H1 (cell line): ENCODE data around the gene CNDP1. TPM values are rescaled to one million over a fixed set of nuclear protein-coding genes. Genes with fewer than 3 reads are reported as not detected.

Experiments used
- CTCF ChIA-PET: fragments of 300-600 bp; sonication (Branson Sonifier 250); formaldehyde crosslinking; loops from one replicate; lab custom pipeline; 2021; ENCODE audit not compliant: partially characterized antibody; lab: Charles Lee
- POLR2A ChIA-PET: fragments of 300-600 bp; sonication (Branson Sonifier 250); formaldehyde crosslinking; loops from one replicate; lab custom pipeline; 2021; ENCODE audit warnings: inconsistent platforms; ENCODE audit not compliant: partially characterized antibody; lab: Charles Lee
- DNase-seq, 2 experiments: peaks; one replicate each; pipeline versions ENCODE4 v3.0.0 to v3.0.0-alpha.2; 2010 to 2022; ENCODE audit warnings: low spot score in 2 of 2, low read depth in 1 of 2, mixed read lengths in 1 of 2
- FAIRE-seq: peaks from 2 replicates; lab custom pipeline; 2011; peaks lifted over from hg19 to GRCh38; lab: Jason Lieb, UNC
- H2AFZ ChIP-seq: 2 replicates; pipeline ENCODE4 v1.8.1; 2012; ENCODE audit warnings: low read length, inconsistent platforms
- H2AK5ac ChIP-seq: 2 replicates; pipeline ENCODE4 v1.6.1; 2013; ENCODE audit warnings: low read depth, low read length
- H2BK120ac ChIP-seq: replicated peaks from 2 replicates; pipeline ENCODE3; 2013; ENCODE audit warnings: low read depth, low read length, inconsistent platforms
- H2BK12ac ChIP-seq: 2 replicates; pipeline ENCODE4 v1.6.1; 2013; ENCODE audit warnings: low read depth, low read length
- H2BK15ac ChIP-seq: 2 replicates; pipeline ENCODE4 v1.6.1; 2013; ENCODE audit warnings: low read length
- H2BK20ac ChIP-seq: 2 replicates; pipeline ENCODE4 v1.6.1; 2013; ENCODE audit warnings: low read length
- H2BK5ac ChIP-seq: 2 replicates; pipeline ENCODE4 v1.6.1; 2013; ENCODE audit warnings: low read depth, low read length
- H3K14ac ChIP-seq: 2 replicates; pipeline ENCODE4 v1.6.1; 2013; ENCODE audit warnings: inconsistent platforms; ENCODE audit not compliant: insufficient read length
- H3K18ac ChIP-seq: 2 replicates; pipeline ENCODE4 v1.6.1; 2013; ENCODE audit warnings: low read length; ENCODE audit errors: extremely low read depth
- H3K23ac ChIP-seq: 2 replicates; pipeline ENCODE4 v1.6.1; 2013; ENCODE audit warnings: inconsistent platforms; ENCODE audit not compliant: insufficient read length
- H3K23me2 ChIP-seq: 2 replicates; pipeline ENCODE4 v1.6.1; 2013; ENCODE audit warnings: low read depth, low read length
- H3K27ac ChIP-seq: 2 replicates; pipeline ENCODE4 v1.6.1; 2011; ENCODE audit warnings: low read depth, low read length, inconsistent platforms
- H3K27me3 ChIP-seq, 4 experiments: replicated peaks in 1 of 4; 1 replicate in 1 of 4; 2 replicates in 3 of 4; pipeline versions ENCODE4 v1.6.1 to v1.8.1; 2011 to 2013; ENCODE audit warnings: low read length in 3 of 4, mild to moderate bottlenecking in 3 of 4, inconsistent platforms in 2 of 4, mixed read lengths in 2 of 4, moderate library complexity in 1 of 4; ENCODE audit not compliant: control insufficient read depth in 3 of 4, insufficient read depth in 3 of 4; ENCODE audit errors: extremely low read depth in 1 of 4
- H3K36me3 ChIP-seq, 4 experiments: 2 replicates each; pipeline versions ENCODE4 v1.6.1 to v1.8.1; 2011 to 2013; ENCODE audit warnings: mild to moderate bottlenecking in 4 of 4, low read length in 3 of 4, moderate library complexity in 2 of 4, control low read depth in 1 of 4, inconsistent platforms in 1 of 4; ENCODE audit not compliant: insufficient read depth in 4 of 4, control insufficient read depth in 2 of 4
- H3K4ac ChIP-seq: replicated peaks from 2 replicates; pipeline ENCODE3; 2013; ENCODE audit warnings: low read length, low read depth, mixed read lengths, inconsistent platforms; ENCODE audit not compliant: insufficient read length
- H3K4me1 ChIP-seq, 4 experiments: replicated peaks in 1 of 4; 1 replicate in 1 of 4; 2 replicates in 3 of 4; pipeline versions ENCODE4 v1.6.1 to v1.8.1; 2011 to 2013; ENCODE audit warnings: low read length in 3 of 4, inconsistent platforms in 2 of 4, mixed read lengths in 1 of 4; ENCODE audit not compliant: insufficient read depth in 4 of 4, control insufficient read depth in 3 of 4
- H3K4me2 ChIP-seq, 2 experiments: 2 replicates each; pipeline versions ENCODE4 v1.6.1 to v1.8.1; 2011 to 2013; ENCODE audit warnings: low read depth in 2 of 2, low read length in 2 of 2, control low read depth in 1 of 2, inconsistent platforms in 1 of 2, mild to moderate bottlenecking in 1 of 2; ENCODE audit not compliant: insufficient read depth in 1 of 2
- H3K4me3 ChIP-seq, 4 experiments: fragments of 200-600, 300-600 bp in 1 of 4; sonication (generic), shearing (Covaris generic), sonication (Bioruptor Twin) in 1 of 4; 2 replicates each; pipeline versions ENCODE4 v1.5.1 to v1.8.1; 2011 to 2016; ENCODE audit warnings: low read length in 4 of 4, low read depth in 3 of 4, control low read depth in 2 of 4, inconsistent platforms in 2 of 4, mild to moderate bottlenecking in 2 of 4, mixed read lengths in 1 of 4, moderate library complexity in 1 of 4; ENCODE audit not compliant: insufficient read depth in 2 of 4; ENCODE audit errors: extremely low read depth in 1 of 4
- H3K56ac ChIP-seq: replicated peaks from 2 replicates; pipeline ENCODE3; 2013; ENCODE audit warnings: low read depth, mild to moderate bottlenecking, mixed read lengths, low read length, inconsistent platforms; ENCODE audit not compliant: insufficient read length
- H3K79me1 ChIP-seq: 2 replicates; pipeline ENCODE4 v1.6.1; 2013; ENCODE audit warnings: low read depth, low read length, control low read depth
- H3K79me2 ChIP-seq, 2 experiments: 2 replicates each; pipeline versions ENCODE4 v1.6.1 to v1.8.1; 2012 to 2013; ENCODE audit warnings: low read length in 2 of 2, mild to moderate bottlenecking in 2 of 2, inconsistent platforms in 1 of 2; ENCODE audit not compliant: insufficient read depth in 2 of 2, control insufficient read depth in 1 of 2
- H3K9ac ChIP-seq, 4 experiments: replicated peaks in 1 of 4; 1 replicate in 1 of 4; 2 replicates in 3 of 4; pipeline versions ENCODE4 v1.6.1 to v1.8.1; 2011 to 2013; ENCODE audit warnings: low read depth in 3 of 4, low read length in 3 of 4, control low read depth in 2 of 4, mild to moderate bottlenecking in 2 of 4, moderate library complexity in 2 of 4, inconsistent platforms in 1 of 4; ENCODE audit errors: extremely low read depth in 1 of 4
- H3K9me3 ChIP-seq, 2 experiments: 2 replicates each; pipeline versions ENCODE4 v1.6.1 to v1.8.1; 2012 to 2013; ENCODE audit warnings: mild to moderate bottlenecking in 2 of 2, moderate library complexity in 2 of 2, control low read depth in 1 of 2, inconsistent platforms in 1 of 2, low read depth in 1 of 2, low read length in 1 of 2, mixed read lengths in 1 of 2; ENCODE audit not compliant: insufficient read depth in 2 of 2
- H4K20me1 ChIP-seq, 2 experiments: replicated peaks in 1 of 2; 2 replicates each; pipeline versions ENCODE3 to v1.8.1; 2011 to 2013; ENCODE audit warnings: inconsistent platforms in 2 of 2, low read length in 2 of 2, mild to moderate bottlenecking in 1 of 2; ENCODE audit not compliant: insufficient read depth in 2 of 2, control insufficient read depth in 1 of 2
- H4K5ac ChIP-seq: 2 replicates; pipeline ENCODE4 v1.6.1; 2013; ENCODE audit warnings: low read length, low read depth, mixed read lengths, inconsistent platforms; ENCODE audit not compliant: insufficient read length
- H4K8ac ChIP-seq: 2 replicates; pipeline ENCODE4 v1.8.0; 2013; ENCODE audit warnings: mild to moderate bottlenecking, moderate library complexity, low read length, inconsistent platforms; ENCODE audit not compliant: insufficient read depth; ENCODE audit errors: extremely low read depth
- H4K91ac ChIP-seq: replicated peaks from 2 replicates; pipeline ENCODE3; 2013; ENCODE audit warnings: low read length, mixed read lengths, inconsistent platforms; ENCODE audit not compliant: insufficient read length
- FOSL1 ChIP-seq: IDR thresholded peaks from 2 replicates; pipeline ENCODE4 v1.6.1; 2011; ENCODE audit warnings: mild to moderate bottlenecking, low read depth, low read length, moderate library complexity; ENCODE audit not compliant: insufficient read depth
- JUN ChIP-seq: IDR thresholded peaks from 2 replicates; pipeline ENCODE4 v1.6.1; 2011; ENCODE audit warnings: low read depth, mild to moderate bottlenecking, improper control_type of control experiment, low read length
- SAP30 ChIP-seq: fragments of 300-600 bp; sonication (generic); IDR thresholded peaks from 2 replicates; pipeline ENCODE4 v1.7.1; 2012; ENCODE audit warnings: low read length, moderate library complexity, mild to moderate bottlenecking, inconsistent platforms; ENCODE audit not compliant: insufficient read depth, insufficient replicate concordance
- YY1 ChIP-seq: IDR thresholded peaks from 2 replicates; pipeline ENCODE4 v1.6.1; 2011; ENCODE audit warnings: low read depth, mild to moderate bottlenecking, low read length
- WGBS, 2 experiments: shearing (Covaris generic) in 1 of 2; methylation state at CpG; one replicate each; pipeline versions ENCODE4 v1.1.6 to v1.1.7; 2013 to 2015; ENCODE audit warnings: low lambda C conversion rate in 2 of 2, mixed read lengths in 2 of 2, inconsistent platforms in 1 of 2, low coverage in 1 of 2, missing lambda C conversion rate in 1 of 2; ENCODE audit not compliant: insufficient replicate concordance in 2 of 2, insufficient coverage in 1 of 2, insufficient read length in 1 of 2; ENCODE audit errors: extremely low coverage in 1 of 2, missing lambda C conversion rate in 1 of 2; 5-methylcytosine and 5-hydroxymethylcytosine counted together
- polyA plus RNA-seq, 7 experiments: library from polyadenylated mRNA; depleted of rRNA in 3 of 7; stranded (reverse) in 5 of 7; unstranded in 2 of 7; fragments of >200 nt in 5 of 7; fragments of 200-250 nt in 2 of 7; gene quantifications; 1 replicate in 5 of 7; 2 replicates in 1 of 7; 4 replicates in 1 of 7; pipeline versions ENCODE4 v1.2.1 to v1.2.3, GENCODE V29; 2011 to 2013; ENCODE audit warnings: missing spikeins in 2 of 7, mixed read lengths in 2 of 7
- total RNA-seq: library from RNA; stranded (reverse); fragmentation: NEBNext Ultra II Directional; extraction: Animal tissue kit (Norgen Biotek cat#: 25700); gene quantifications from 2 replicates; pipeline ENCODE4 v1.2.1, GENCODE V29; 2021
- TF ChIP-seq, protein P1 (sequence below): IDR thresholded peaks from 2 replicates; pipeline ENCODE4 v1.6.1; 2011; ENCODE audit warnings: low read length, improper control_type of control experiment

The CNDP1 gene
- total and polyA plus RNA-seq, 2 of the 8 experiments (the other 6 are each of a cell fraction or from before 2014, with no cell fraction given), result 0.09 TPM; not detected in 1

DNA sequence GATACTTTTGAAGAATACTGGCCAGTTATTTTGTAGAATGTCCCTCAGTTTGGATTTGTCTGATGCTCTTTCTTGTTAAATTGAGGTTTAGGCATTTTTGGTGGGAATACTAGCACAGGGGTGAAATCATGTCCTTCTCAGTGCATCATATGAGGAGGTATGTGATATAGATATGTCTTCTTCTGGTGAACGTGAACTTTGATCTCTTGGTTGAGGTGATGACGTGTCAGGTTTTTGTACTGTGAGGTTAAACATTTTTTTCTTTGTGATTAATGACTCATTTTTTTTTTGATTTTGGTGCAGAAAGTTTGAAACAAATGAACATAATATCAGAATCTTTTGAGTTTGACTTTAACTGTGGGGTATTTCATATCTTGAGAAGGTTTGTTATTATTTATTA, 74.4 kb downstream of the CNDP1 start:
- POLR2A ChIA-PET, result no interaction called here
- FAIRE-seq, result no peak
- H3K56ac ChIP-seq, result no peak overlapping the region

More for the DNA sequence above, 74.4 kb downstream of the CNDP1 start:
- Histone ChIP-seq H3K27ac (no peak overlapping the region), H2BK120ac (no peak overlapping the region), H3K23ac (no peak overlapping the region), H3K4me1 (no peaks in the 10 kb centered on the region), H3K14ac (no peak overlapping the region), H4K5ac (no peak overlapping the region), H3K18ac (no peak overlapping the region), H3K79me1 (no peaks in the 10 kb centered on the region), H3K9me3 (no peaks in the 10 kb centered on the region), H2BK20ac (no peak overlapping the region), H4K91ac (no peak overlapping the region), H3K9ac (no peak overlapping the region), H3K23me2 (no peaks in the 10 kb centered on the region), H3K79me2 (no peaks in the 10 kb centered on the region), H2AK5ac (no peak overlapping the region), H2BK5ac (no peak overlapping the region), H3K4ac (no peak overlapping the region), H3K27me3 (no peaks in the 10 kb centered on the region), H3K4me2 (no peak overlapping the region), H3K4me3 (no peak overlapping the region), H4K8ac (no peak overlapping the region), H2AFZ (no peak overlapping the region), H2BK15ac (no peak overlapping the region), H4K20me1 (no peaks in the 10 kb centered on the region), H3K36me3 (no peaks in the 10 kb centered on the region), H2BK12ac (no peak overlapping the region)
- DNase-seq, result no peak
- TF ChIP-seq, protein P1, sequence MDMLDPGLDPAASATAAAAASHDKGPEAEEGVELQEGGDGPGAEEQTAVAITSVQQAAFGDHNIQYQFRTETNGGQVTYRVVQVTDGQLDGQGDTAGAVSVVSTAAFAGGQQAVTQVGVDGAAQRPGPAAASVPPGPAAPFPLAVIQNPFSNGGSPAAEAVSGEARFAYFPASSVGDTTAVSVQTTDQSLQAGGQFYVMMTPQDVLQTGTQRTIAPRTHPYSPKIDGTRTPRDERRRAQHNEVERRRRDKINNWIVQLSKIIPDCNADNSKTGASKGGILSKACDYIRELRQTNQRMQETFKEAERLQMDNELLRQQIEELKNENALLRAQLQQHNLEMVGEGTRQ, result no peak
- TF ChIP-seq JUN (no peak), YY1 (no peak), FOSL1 (no peak), SAP30 (no peak)
- CTCF ChIA-PET, result no interaction called here
- WGBS, 2 experiments, result 100% methylated on average over 2 of the region's 2 CpGs; no CpG with 5 or more reads in 1 of the 2 experiments
